Measurements from ENCODE around the gene STK32B. TPM values are rescaled to one million over a fixed set of nuclear protein-coding genes. Genes with fewer than 3 reads are reported as not detected.

Gene STK32B
- total and polyA plus RNA-seq, 2 experiments from 2014 or later: not detected

DNA sequence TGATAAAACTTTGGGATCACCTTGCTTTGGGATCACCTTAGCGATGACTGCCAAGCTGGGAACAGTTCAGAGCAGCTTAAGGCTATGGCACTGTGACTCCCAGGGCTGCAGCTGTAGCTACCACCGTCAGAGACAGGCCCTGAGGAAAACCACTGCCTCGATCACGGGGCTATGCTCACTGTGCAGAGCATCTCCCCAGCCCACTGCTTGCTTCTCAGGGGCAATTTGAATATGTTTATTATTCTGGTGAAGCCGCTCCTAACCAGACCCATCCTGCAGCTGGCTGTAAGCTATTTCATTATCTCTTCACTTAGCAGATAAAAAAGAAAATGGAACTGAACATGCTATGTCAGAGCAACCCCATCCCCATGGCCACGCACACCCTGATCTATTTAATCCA, 328.6 kb downstream of the STK32B start:
- H3K4me3 ChIP-seq: no peak overlapping the region
- H3K9me3 ChIP-seq (ENCODE audit: low read depth): no peaks in the 10 kb centered on the region
- TF ChIP-seq, protein P1, sequence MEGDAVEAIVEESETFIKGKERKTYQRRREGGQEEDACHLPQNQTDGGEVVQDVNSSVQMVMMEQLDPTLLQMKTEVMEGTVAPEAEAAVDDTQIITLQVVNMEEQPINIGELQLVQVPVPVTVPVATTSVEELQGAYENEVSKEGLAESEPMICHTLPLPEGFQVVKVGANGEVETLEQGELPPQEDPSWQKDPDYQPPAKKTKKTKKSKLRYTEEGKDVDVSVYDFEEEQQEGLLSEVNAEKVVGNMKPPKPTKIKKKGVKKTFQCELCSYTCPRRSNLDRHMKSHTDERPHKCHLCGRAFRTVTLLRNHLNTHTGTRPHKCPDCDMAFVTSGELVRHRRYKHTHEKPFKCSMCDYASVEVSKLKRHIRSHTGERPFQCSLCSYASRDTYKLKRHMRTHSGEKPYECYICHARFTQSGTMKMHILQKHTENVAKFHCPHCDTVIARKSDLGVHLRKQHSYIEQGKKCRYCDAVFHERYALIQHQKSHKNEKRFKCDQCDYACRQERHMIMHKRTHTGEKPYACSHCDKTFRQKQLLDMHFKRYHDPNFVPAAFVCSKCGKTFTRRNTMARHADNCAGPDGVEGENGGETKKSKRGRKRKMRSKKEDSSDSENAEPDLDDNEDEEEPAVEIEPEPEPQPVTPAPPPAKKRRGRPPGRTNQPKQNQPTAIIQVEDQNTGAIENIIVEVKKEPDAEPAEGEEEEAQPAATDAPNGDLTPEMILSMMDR (IDR thresholded peaks at IDR 0.05; ENCODE audit: low read depth, low read length): no peak
- no peaks in the 10 kb centered on the region for H3K36me3 ChIP-seq
- no peak overlapping the region for H3K27ac ChIP-seq
- no peaks in the 10 kb centered on the region for H3K4me1 ChIP-seq (ENCODE audit: low read depth)
- H3K27me3 ChIP-seq: no peaks in the 10 kb centered on the region
- DNase-seq (ENCODE audit: low read depth in 1 of 2, low spot score in 1 of 2): no peak

DNA sequence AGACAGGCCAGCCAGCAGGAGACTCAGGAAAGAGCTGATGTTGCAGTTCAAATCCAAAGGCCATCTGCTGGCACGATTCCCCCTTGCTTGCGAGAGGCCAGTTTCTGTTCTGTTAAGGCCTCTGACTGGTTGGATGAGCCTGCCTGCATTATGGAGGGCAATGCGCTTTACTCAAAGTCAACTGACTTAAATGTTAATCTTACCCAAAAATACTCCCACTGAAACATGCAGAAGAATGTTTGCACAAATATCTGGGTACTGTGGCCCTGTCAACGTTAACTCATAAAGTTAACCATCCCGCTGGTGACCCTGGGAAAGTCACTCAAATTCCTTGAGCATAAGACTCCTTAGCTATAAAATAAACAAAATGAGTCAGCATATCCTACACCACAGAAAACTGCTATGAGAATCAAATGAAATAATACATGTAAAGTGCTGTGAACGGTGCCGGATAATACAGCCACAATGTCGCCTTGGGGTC, 330.7 kb downstream of the STK32B start:
- no peak for DNase-seq (ENCODE audit: low read depth in 1 of 2, low spot score in 1 of 2)
- H3K27ac ChIP-seq: no peak overlapping the region
- no peaks in the 10 kb centered on the region for H3K4me1 ChIP-seq (ENCODE audit: low read depth)
- no peaks in the 10 kb centered on the region for H3K27me3 ChIP-seq
- no peak overlapping the region for H3K4me3 ChIP-seq
- TF ChIP-seq, protein P1 (IDR thresholded peaks at IDR 0.05; ENCODE audit: low read depth, low read length): no peak
- no peaks in the 10 kb centered on the region for H3K9me3 ChIP-seq (ENCODE audit: low read depth)
- no peaks in the 10 kb centered on the region for H3K36me3 ChIP-seq

DNA sequence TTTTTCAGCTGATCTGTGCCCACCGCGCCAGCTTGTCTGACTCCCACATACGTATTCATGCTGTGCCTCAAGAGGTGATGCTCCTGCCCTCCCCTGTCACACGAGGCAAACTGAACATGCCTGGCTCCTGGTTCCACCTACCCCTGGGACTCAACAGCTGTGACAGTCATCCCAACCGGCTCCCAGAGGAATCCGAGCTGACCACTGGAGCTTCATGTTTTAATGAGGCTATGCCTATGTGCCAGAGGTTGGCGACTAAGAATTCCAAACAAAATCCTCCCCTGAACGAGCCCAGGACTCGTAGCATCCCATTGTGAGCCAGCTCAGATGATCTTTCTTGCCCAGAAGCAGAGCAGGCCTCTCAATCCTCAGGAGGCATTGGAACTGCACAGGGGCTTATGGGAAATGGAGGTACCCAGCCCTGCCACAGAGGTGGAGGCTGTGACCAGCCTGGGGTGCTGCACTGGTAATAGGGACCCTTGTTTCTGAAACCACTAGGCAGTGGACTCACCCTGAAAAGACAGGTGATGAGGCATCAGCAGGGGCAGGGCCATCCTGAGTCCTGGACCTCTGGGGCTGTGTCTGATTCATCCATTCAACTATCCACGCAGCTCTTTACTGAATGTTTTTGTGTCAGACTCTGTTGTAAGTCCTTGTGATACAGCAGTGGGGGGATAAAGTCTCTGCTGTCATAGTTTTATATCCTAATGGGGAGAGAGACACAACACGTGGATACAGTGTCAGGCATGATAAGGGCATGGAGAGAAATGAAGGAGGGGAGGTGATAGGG, 332.1 kb downstream of the STK32B start:
- DNase-seq (ENCODE audit: low read depth in 1 of 2, low spot score in 1 of 2): no peak
- H3K27me3 ChIP-seq: no peaks in the 10 kb centered on the region
- TF ChIP-seq, protein P1 (IDR thresholded peaks at IDR 0.05; ENCODE audit: low read depth, low read length): no peak
- no peaks in the 10 kb centered on the region for H3K4me1 ChIP-seq (ENCODE audit: low read depth)
- no peak overlapping the region for H3K4me3 ChIP-seq
- H3K27ac ChIP-seq: no peak overlapping the region
- no peaks in the 10 kb centered on the region for H3K36me3 ChIP-seq
- no peaks in the 10 kb centered on the region for H3K9me3 ChIP-seq (ENCODE audit: low read depth)

DNA sequence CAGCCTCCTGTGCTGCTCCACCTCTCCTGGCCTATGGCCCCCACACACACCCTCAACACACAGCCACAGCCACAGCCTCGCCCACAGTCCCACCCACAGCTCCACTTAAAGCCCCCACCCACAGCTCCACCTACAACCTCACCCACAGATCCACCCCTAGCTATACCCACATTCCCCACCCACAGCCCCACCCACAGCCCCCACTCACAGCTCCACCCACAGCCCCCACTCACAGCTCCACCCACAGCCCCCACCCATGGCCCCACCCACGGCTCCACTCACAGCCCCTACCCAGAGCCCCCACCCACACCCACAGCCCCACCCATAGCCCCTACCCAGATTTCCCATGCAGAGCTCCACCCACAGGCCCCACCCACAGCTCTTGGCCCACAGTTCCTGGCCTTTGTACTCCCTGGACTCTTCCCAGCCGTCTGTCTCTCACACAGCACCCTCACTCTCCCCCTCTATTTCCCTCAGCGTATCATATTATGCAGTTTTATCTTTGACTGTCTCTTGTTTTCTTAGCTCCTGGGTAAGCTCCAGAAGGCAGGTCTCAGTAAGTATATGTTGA, 334.5 kb downstream of the STK32B start:
- TF ChIP-seq, protein P1 (IDR thresholded peaks at IDR 0.05; ENCODE audit: low read depth, low read length): no peak
- Histone ChIP-seq H3K4me1 (ENCODE audit: low read depth) (no peaks in the 10 kb centered on the region), H3K27me3 (no peaks in the 10 kb centered on the region), H3K36me3 (no peaks in the 10 kb centered on the region), H3K27ac (no peak overlapping the region), H3K9me3 (ENCODE audit: low read depth) (no peaks in the 10 kb centered on the region), H3K4me3 (no peak overlapping the region)
- DNase-seq (ENCODE audit: low read depth in 1 of 2, low spot score in 1 of 2): no peak

DNA sequence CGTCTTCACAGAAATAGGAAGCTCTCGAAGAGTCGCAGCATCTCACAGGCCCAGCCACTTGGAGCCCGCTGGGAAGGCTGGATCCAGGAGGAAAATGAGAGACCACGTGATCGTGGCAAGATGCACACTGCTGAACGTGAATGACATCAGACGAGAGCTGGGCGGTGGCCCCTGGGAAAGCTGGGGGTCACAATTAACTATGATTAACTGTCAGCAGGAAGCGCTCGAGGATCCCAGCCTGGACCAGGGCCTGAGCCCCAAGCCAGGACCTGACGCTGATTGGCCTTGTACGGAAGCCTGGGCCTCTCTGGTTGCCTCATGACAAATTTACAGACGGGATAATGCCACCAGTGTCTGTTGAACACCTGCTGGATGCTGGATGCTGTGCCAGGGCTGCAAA, 335.6 kb downstream of the STK32B start:
- TF ChIP-seq, protein P1 (IDR thresholded peaks at IDR 0.05; ENCODE audit: low read depth, low read length): no peak
- Histone ChIP-seq H3K27me3 (no peaks in the 10 kb centered on the region), H3K4me3 (no peak overlapping the region), H3K27ac (no peak overlapping the region), H3K36me3 (no peaks in the 10 kb centered on the region), H3K9me3 (ENCODE audit: low read depth) (no peaks in the 10 kb centered on the region), H3K4me1 (ENCODE audit: low read depth) (no peaks in the 10 kb centered on the region)
- DNase-seq (ENCODE audit: low read depth in 1 of 2, low spot score in 1 of 2): no peak

Data from cardiac muscle cell (in vitro differentiated cells and primary cell).